ENCODE measurements around the gene CAST.
A peak's percentile ranks its signal among the peaks of the same experiment; 100 is the strongest.

- TF ChIP-seq CTCF (IDR thresholded peaks at IDR 0.05), result peak in 3 of 4 experiments; percentile 21 to 54 (median 42)
- no peak for TF ChIP-seq POLR2A (IDR thresholded peaks at IDR 0.05)
Measured at GRCh38 chr5:96687812-96688453, 25.8 kb downstream of the CAST start.
